ENCODE results near the gene PANX1.

Gene PANX1

GRCh38 chr11:94179696-94180095 is 51.1 kb downstream of the PANX1 start:
- H3K4me3 ChIP-seq (ENCODE audit: low read length), result no peak overlapping the region
- no peak for DNase-seq (ENCODE audit: low read depth)
- no peak for TF ChIP-seq CTCF (conservative IDR thresholded peaks at IDR 0.05; ENCODE audit: low read depth, low read length)

- no peak for TF ChIP-seq CTCF (conservative IDR thresholded peaks at IDR 0.05; ENCODE audit: low read depth, low read length)
- no peak for DNase-seq (ENCODE audit: low read depth)
- H3K4me3 ChIP-seq (ENCODE audit: low read length), result no peak overlapping the region
Measured at GRCh38 chr11:94181526-94181925, 52.9 kb downstream of the PANX1 start.

- DNase-seq (ENCODE audit: low read depth), result no peak
- no peak for TF ChIP-seq CTCF (conservative IDR thresholded peaks at IDR 0.05; ENCODE audit: low read depth, low read length)
Measured at GRCh38 chr11:94181943-94182342, 53.3 kb downstream of the PANX1 start.

GRCh38 chr11:94183251-94183885 is 54.7 kb downstream of the PANX1 start:
- TF ChIP-seq CTCF (conservative IDR thresholded peaks at IDR 0.05; ENCODE audit: low read depth, low read length), result no peak
- H3K4me3 ChIP-seq (ENCODE audit: low read length), result no peak overlapping the region
- no peak for DNase-seq (ENCODE audit: low read depth)

More at GRCh38 chr11:94181943-94182342, 53.3 kb downstream of the PANX1 start:
- H3K4me3 ChIP-seq (ENCODE audit: low read length), result no peak overlapping the region

GRCh38 chr11:94183886-94184264 is 55.2 kb downstream of the PANX1 start:
- peak overlapping the region; percentile 37 for H3K4me3 ChIP-seq (ENCODE audit: low read length)
- DNase-seq (ENCODE audit: low read depth), result peak; percentile 47
- TF ChIP-seq CTCF (conservative IDR thresholded peaks at IDR 0.05; ENCODE audit: low read depth, low read length), result peak; percentile 97

GRCh38 chr11:94184362-94184761 is 55.7 kb downstream of the PANX1 start:
- no peak for DNase-seq (ENCODE audit: low read depth)
- TF ChIP-seq CTCF (conservative IDR thresholded peaks at IDR 0.05; ENCODE audit: low read depth, low read length), result no peak
- no peak overlapping the region for H3K4me3 ChIP-seq (ENCODE audit: low read length)

- TF ChIP-seq CTCF (conservative IDR thresholded peaks at IDR 0.05; ENCODE audit: low read depth, low read length), result no peak
- no peak for DNase-seq (ENCODE audit: low read depth)
- H3K4me3 ChIP-seq (ENCODE audit: low read length), result no peak overlapping the region
Measured at GRCh38 chr11:94184846-94185245, 56.2 kb downstream of the PANX1 start.

All from retinal pigment epithelial cell (primary cell).